H1 (cell line): ENCODE measurements around the gene ZNF33B. TPM values are rescaled to one million over a fixed set of nuclear protein-coding genes. Genes with fewer than 3 reads are reported as not detected.

ENCODE experiments used
- CTCF ChIA-PET: fragments of 300-600 bp; sonication (Branson Sonifier 250); formaldehyde crosslinking; loops from one replicate; lab custom pipeline; 2021; ENCODE audit not compliant: partially characterized antibody; lab: Charles Lee
- POLR2A ChIA-PET: fragments of 300-600 bp; sonication (Branson Sonifier 250); formaldehyde crosslinking; loops from one replicate; lab custom pipeline; 2021; ENCODE audit warnings: inconsistent platforms; ENCODE audit not compliant: partially characterized antibody; lab: Charles Lee
- DNase-seq, 2 experiments: peaks; one replicate each; pipeline versions ENCODE4 v3.0.0 to v3.0.0-alpha.2; 2010 to 2022; ENCODE audit warnings: low spot score in 2 of 2, low read depth in 1 of 2, mixed read lengths in 1 of 2
- FAIRE-seq: peaks from 2 replicates; lab custom pipeline; 2011; peaks lifted over from hg19 to GRCh38; lab: Jason Lieb, UNC
- H2AFZ ChIP-seq: 2 replicates; pipeline ENCODE4 v1.8.1; 2012; ENCODE audit warnings: low read length, inconsistent platforms
- H2AK5ac ChIP-seq: 2 replicates; pipeline ENCODE4 v1.6.1; 2013; ENCODE audit warnings: low read depth, low read length
- H2BK120ac ChIP-seq: replicated peaks from 2 replicates; pipeline ENCODE3; 2013; ENCODE audit warnings: low read depth, low read length, inconsistent platforms
- H2BK12ac ChIP-seq: 2 replicates; pipeline ENCODE4 v1.6.1; 2013; ENCODE audit warnings: low read depth, low read length
- H2BK15ac ChIP-seq: 2 replicates; pipeline ENCODE4 v1.6.1; 2013; ENCODE audit warnings: low read length
- H2BK20ac ChIP-seq: 2 replicates; pipeline ENCODE4 v1.6.1; 2013; ENCODE audit warnings: low read length
- H2BK5ac ChIP-seq: 2 replicates; pipeline ENCODE4 v1.6.1; 2013; ENCODE audit warnings: low read depth, low read length
- H3K14ac ChIP-seq: 2 replicates; pipeline ENCODE4 v1.6.1; 2013; ENCODE audit warnings: inconsistent platforms; ENCODE audit not compliant: insufficient read length
- H3K18ac ChIP-seq: 2 replicates; pipeline ENCODE4 v1.6.1; 2013; ENCODE audit warnings: low read length; ENCODE audit errors: extremely low read depth
- H3K23ac ChIP-seq: 2 replicates; pipeline ENCODE4 v1.6.1; 2013; ENCODE audit warnings: inconsistent platforms; ENCODE audit not compliant: insufficient read length
- H3K23me2 ChIP-seq: 2 replicates; pipeline ENCODE4 v1.6.1; 2013; ENCODE audit warnings: low read depth, low read length
- H3K27ac ChIP-seq: 2 replicates; pipeline ENCODE4 v1.6.1; 2011; ENCODE audit warnings: low read depth, low read length, inconsistent platforms
- H3K27me3 ChIP-seq, 4 experiments: replicated peaks in 1 of 4; 1 replicate in 1 of 4; 2 replicates in 3 of 4; pipeline versions ENCODE4 v1.6.1 to v1.8.1; 2011 to 2013; ENCODE audit warnings: low read length in 3 of 4, mild to moderate bottlenecking in 3 of 4, inconsistent platforms in 2 of 4, mixed read lengths in 2 of 4, moderate library complexity in 1 of 4; ENCODE audit not compliant: control insufficient read depth in 3 of 4, insufficient read depth in 3 of 4; ENCODE audit errors: extremely low read depth in 1 of 4
- H3K36me3 ChIP-seq, 4 experiments: 2 replicates each; pipeline versions ENCODE4 v1.6.1 to v1.8.1; 2011 to 2013; ENCODE audit warnings: mild to moderate bottlenecking in 4 of 4, low read length in 3 of 4, moderate library complexity in 2 of 4, control low read depth in 1 of 4, inconsistent platforms in 1 of 4; ENCODE audit not compliant: insufficient read depth in 4 of 4, control insufficient read depth in 2 of 4
- H3K4ac ChIP-seq: replicated peaks from 2 replicates; pipeline ENCODE3; 2013; ENCODE audit warnings: low read length, low read depth, mixed read lengths, inconsistent platforms; ENCODE audit not compliant: insufficient read length
- H3K4me1 ChIP-seq, 4 experiments: replicated peaks in 1 of 4; 1 replicate in 1 of 4; 2 replicates in 3 of 4; pipeline versions ENCODE4 v1.6.1 to v1.8.1; 2011 to 2013; ENCODE audit warnings: low read length in 3 of 4, inconsistent platforms in 2 of 4, mixed read lengths in 1 of 4; ENCODE audit not compliant: insufficient read depth in 4 of 4, control insufficient read depth in 3 of 4
- H3K4me2 ChIP-seq, 2 experiments: 2 replicates each; pipeline versions ENCODE4 v1.6.1 to v1.8.1; 2011 to 2013; ENCODE audit warnings: low read depth in 2 of 2, low read length in 2 of 2, control low read depth in 1 of 2, inconsistent platforms in 1 of 2, mild to moderate bottlenecking in 1 of 2; ENCODE audit not compliant: insufficient read depth in 1 of 2
- H3K4me3 ChIP-seq, 4 experiments: fragments of 200-600, 300-600 bp in 1 of 4; sonication (generic), shearing (Covaris generic), sonication (Bioruptor Twin) in 1 of 4; 2 replicates each; pipeline versions ENCODE4 v1.5.1 to v1.8.1; 2011 to 2016; ENCODE audit warnings: low read length in 4 of 4, low read depth in 3 of 4, control low read depth in 2 of 4, inconsistent platforms in 2 of 4, mild to moderate bottlenecking in 2 of 4, mixed read lengths in 1 of 4, moderate library complexity in 1 of 4; ENCODE audit not compliant: insufficient read depth in 2 of 4; ENCODE audit errors: extremely low read depth in 1 of 4
- H3K56ac ChIP-seq: replicated peaks from 2 replicates; pipeline ENCODE3; 2013; ENCODE audit warnings: low read depth, mild to moderate bottlenecking, mixed read lengths, low read length, inconsistent platforms; ENCODE audit not compliant: insufficient read length
- H3K79me1 ChIP-seq: 2 replicates; pipeline ENCODE4 v1.6.1; 2013; ENCODE audit warnings: low read depth, low read length, control low read depth
- H3K79me2 ChIP-seq, 2 experiments: 2 replicates each; pipeline versions ENCODE4 v1.6.1 to v1.8.1; 2012 to 2013; ENCODE audit warnings: low read length in 2 of 2, mild to moderate bottlenecking in 2 of 2, inconsistent platforms in 1 of 2; ENCODE audit not compliant: insufficient read depth in 2 of 2, control insufficient read depth in 1 of 2
- H3K9ac ChIP-seq, 4 experiments: replicated peaks in 1 of 4; 1 replicate in 1 of 4; 2 replicates in 3 of 4; pipeline versions ENCODE4 v1.6.1 to v1.8.1; 2011 to 2013; ENCODE audit warnings: low read depth in 3 of 4, low read length in 3 of 4, control low read depth in 2 of 4, mild to moderate bottlenecking in 2 of 4, moderate library complexity in 2 of 4, inconsistent platforms in 1 of 4; ENCODE audit errors: extremely low read depth in 1 of 4
- H3K9me3 ChIP-seq, 2 experiments: 2 replicates each; pipeline versions ENCODE4 v1.6.1 to v1.8.1; 2012 to 2013; ENCODE audit warnings: mild to moderate bottlenecking in 2 of 2, moderate library complexity in 2 of 2, control low read depth in 1 of 2, inconsistent platforms in 1 of 2, low read depth in 1 of 2, low read length in 1 of 2, mixed read lengths in 1 of 2; ENCODE audit not compliant: insufficient read depth in 2 of 2
- H4K20me1 ChIP-seq, 2 experiments: replicated peaks in 1 of 2; 2 replicates each; pipeline versions ENCODE3 to v1.8.1; 2011 to 2013; ENCODE audit warnings: inconsistent platforms in 2 of 2, low read length in 2 of 2, mild to moderate bottlenecking in 1 of 2; ENCODE audit not compliant: insufficient read depth in 2 of 2, control insufficient read depth in 1 of 2
- H4K5ac ChIP-seq: 2 replicates; pipeline ENCODE4 v1.6.1; 2013; ENCODE audit warnings: low read length, low read depth, mixed read lengths, inconsistent platforms; ENCODE audit not compliant: insufficient read length
- H4K8ac ChIP-seq: 2 replicates; pipeline ENCODE4 v1.8.0; 2013; ENCODE audit warnings: mild to moderate bottlenecking, moderate library complexity, low read length, inconsistent platforms; ENCODE audit not compliant: insufficient read depth; ENCODE audit errors: extremely low read depth
- H4K91ac ChIP-seq: replicated peaks from 2 replicates; pipeline ENCODE3; 2013; ENCODE audit warnings: low read length, mixed read lengths, inconsistent platforms; ENCODE audit not compliant: insufficient read length
- CBX8 ChIP-seq: fragments of 300-800, 300-1000 bp; sonication (generic); IDR thresholded peaks from 2 replicates; pipeline ENCODE4 v1.7.1; 2016; ENCODE audit warnings: low read depth, low read length, borderline replicate concordance
- CHD2 ChIP-seq: IDR thresholded peaks from 2 replicates; pipeline ENCODE4 v1.6.1; 2012; ENCODE audit warnings: low read length, improper control_type of control experiment
- FOSL1 ChIP-seq: IDR thresholded peaks from 2 replicates; pipeline ENCODE4 v1.6.1; 2011; ENCODE audit warnings: mild to moderate bottlenecking, low read depth, low read length, moderate library complexity; ENCODE audit not compliant: insufficient read depth
- HDAC2 ChIP-seq, 2 experiments: fragments of 300-600 bp in 1 of 2; sonication (generic) in 1 of 2; IDR thresholded peaks; 2 replicates each; pipeline ENCODE4 v1.6.1; 2011 to 2012; ENCODE audit warnings: low read depth in 2 of 2, low read length in 2 of 2, mild to moderate bottlenecking in 2 of 2, moderate library complexity in 2 of 2, borderline replicate concordance in 1 of 2, inconsistent platforms in 1 of 2
- JUND ChIP-seq: IDR thresholded peaks from 2 replicates; pipeline ENCODE4 v1.6.1; 2011; ENCODE audit warnings: mild to moderate bottlenecking, improper control_type of control experiment, low read length
- KDM1A ChIP-seq: fragments of 200-600, 300-600 bp; sonication (generic); IDR thresholded peaks from 2 replicates; pipeline ENCODE4 v1.7.1; 2016; ENCODE audit warnings: mild to moderate bottlenecking, low read length, borderline replicate concordance
- POU5F1 ChIP-seq: IDR thresholded peaks from 2 replicates; pipeline ENCODE4 v1.6.1; 2011; ENCODE audit warnings: low read depth, mild to moderate bottlenecking, low read length, moderate library complexity
- RFX5 ChIP-seq: IDR thresholded peaks from 2 replicates; pipeline ENCODE4 v1.6.1; 2011; ENCODE audit warnings: low read depth, low read length, improper control_type of control experiment, borderline replicate concordance
- SIN3A ChIP-seq, 2 experiments: IDR thresholded peaks in 1 of 2; conservative IDR thresholded peaks in 1 of 2; 2 replicates each; pipeline ENCODE4 v1.6.1; 2011 to 2012; ENCODE audit warnings: low read length in 2 of 2, improper control_type of control experiment in 1 of 2, low read depth in 1 of 2, mild to moderate bottlenecking in 1 of 2
- SIRT6 ChIP-seq: IDR thresholded peaks from one replicate; pipeline ENCODE4 v1.7.1; 2012; ENCODE audit warnings: low read length, inconsistent platforms
- SUZ12 ChIP-seq: fragments of 200-600 bp; sonication (generic); IDR thresholded peaks from 2 replicates; pipeline ENCODE4 v1.6.1; 2012; ENCODE audit warnings: mild to moderate bottlenecking, inconsistent platforms, low read length, moderate library complexity, mixed read lengths
- TAF1 ChIP-seq: IDR thresholded peaks from 2 replicates; pipeline ENCODE4 v1.6.1; 2011; ENCODE audit warnings: mild to moderate bottlenecking, low read depth, low read length
- TBP ChIP-seq: IDR thresholded peaks from 2 replicates; pipeline ENCODE4 v1.6.1; 2011; ENCODE audit warnings: low read depth, low read length, improper control_type of control experiment
- WGBS, 2 experiments: shearing (Covaris generic) in 1 of 2; methylation state at CpG; one replicate each; pipeline versions ENCODE4 v1.1.6 to v1.1.7; 2013 to 2015; ENCODE audit warnings: low lambda C conversion rate in 2 of 2, mixed read lengths in 2 of 2, inconsistent platforms in 1 of 2, low coverage in 1 of 2, missing lambda C conversion rate in 1 of 2; ENCODE audit not compliant: insufficient replicate concordance in 2 of 2, insufficient coverage in 1 of 2, insufficient read length in 1 of 2; ENCODE audit errors: extremely low coverage in 1 of 2, missing lambda C conversion rate in 1 of 2; 5-methylcytosine and 5-hydroxymethylcytosine counted together
- polyA plus RNA-seq, 7 experiments: library from polyadenylated mRNA; depleted of rRNA in 3 of 7; stranded (reverse) in 5 of 7; unstranded in 2 of 7; fragments of >200 nt in 5 of 7; fragments of 200-250 nt in 2 of 7; gene quantifications; 1 replicate in 5 of 7; 2 replicates in 1 of 7; 4 replicates in 1 of 7; pipeline versions ENCODE4 v1.2.1 to v1.2.3, GENCODE V29; 2011 to 2013; ENCODE audit warnings: missing spikeins in 2 of 7, mixed read lengths in 2 of 7
- total RNA-seq: library from RNA; stranded (reverse); fragmentation: NEBNext Ultra II Directional; extraction: Animal tissue kit (Norgen Biotek cat#: 25700); gene quantifications from 2 replicates; pipeline ENCODE4 v1.2.1, GENCODE V29; 2021
- TF ChIP-seq, protein P1 (sequence below): IDR thresholded peaks from 2 replicates; pipeline ENCODE4 v1.6.1; 2011; ENCODE audit warnings: low read length, improper control_type of control experiment

ZNF33B gene
- total and polyA plus RNA-seq, 2 of the 8 experiments (the other 6 are each of a cell fraction or from before 2014, with no cell fraction given), result 10.7 to 33.4 TPM

- no peaks in the 10 kb centered on the region for H3K4me1 ChIP-seq
- peaks cover 40 to 57% of the 10 kb centered on the region in 2 experiments for H3K9me3 ChIP-seq
- no peaks in the 10 kb centered on the region for H4K20me1 ChIP-seq
- H4K91ac ChIP-seq, result no peak overlapping the region
- H3K56ac ChIP-seq, result no peak overlapping the region
- no peak overlapping the region for H4K5ac ChIP-seq
- DNase-seq (no peak), FAIRE-seq (no peak)
- no peaks in the 10 kb centered on the region for H3K23me2 ChIP-seq
- H3K18ac ChIP-seq, result no peak overlapping the region
- H3K23ac ChIP-seq, result no peak overlapping the region
- H2BK20ac ChIP-seq, result no peak overlapping the region
- H3K79me1 ChIP-seq, result no peaks in the 10 kb centered on the region
- no peaks in the 10 kb centered on the region for H3K79me2 ChIP-seq
- H3K36me3 ChIP-seq, result no peaks in the 10 kb centered on the region
- no peak overlapping the region for H4K8ac ChIP-seq
- H3K4me3 ChIP-seq, result no peak overlapping the region
- CTCF ChIA-PET, result no interaction called here
- no peak overlapping the region for H3K4ac ChIP-seq
- H3K27ac ChIP-seq, result no peak overlapping the region
- no peak overlapping the region for H2BK120ac ChIP-seq
- POLR2A ChIA-PET, result no interaction called here
- H2AK5ac ChIP-seq, result no peak overlapping the region
- H2BK12ac ChIP-seq, result no peak overlapping the region
- H3K27me3 ChIP-seq, result no peaks in the 10 kb centered on the region
- H3K9ac ChIP-seq, result no peak overlapping the region
- WGBS, 2 experiments, result 58% methylated on average over 2 of the region's 2 CpGs; no CpG with 5 or more reads in 1 of the 2 experiments
- H3K4me2 ChIP-seq, result no peak overlapping the region
- no peak overlapping the region for H2BK5ac ChIP-seq
- no peak overlapping the region for H2AFZ ChIP-seq
- H2BK15ac ChIP-seq, result no peak overlapping the region
- H3K14ac ChIP-seq, result no peak overlapping the region
- TF ChIP-seq JUND (no peak), TAF1 (no peak), CBX8 (no peak), CHD2 (no peak), SIN3A (conservative IDR thresholded peaks at IDR 0.05 in 1 of 2, IDR thresholded peaks at IDR 0.05 in 1 of 2; ENCODE audit: low read depth in 1 of 2, low read length in 2 of 2) (no peak), KDM1A (no peak), POU5F1 (no peak), RFX5 (no peak), SUZ12 (no peak), FOSL1 (no peak), HDAC2 (IDR thresholded peaks at IDR 0.05; ENCODE audit: borderline replicate concordance in 1 of 2, low read depth in 2 of 2, low read length in 2 of 2) (no peak), TBP (no peak), SIRT6 (no peak)
- TF ChIP-seq, protein P1, sequence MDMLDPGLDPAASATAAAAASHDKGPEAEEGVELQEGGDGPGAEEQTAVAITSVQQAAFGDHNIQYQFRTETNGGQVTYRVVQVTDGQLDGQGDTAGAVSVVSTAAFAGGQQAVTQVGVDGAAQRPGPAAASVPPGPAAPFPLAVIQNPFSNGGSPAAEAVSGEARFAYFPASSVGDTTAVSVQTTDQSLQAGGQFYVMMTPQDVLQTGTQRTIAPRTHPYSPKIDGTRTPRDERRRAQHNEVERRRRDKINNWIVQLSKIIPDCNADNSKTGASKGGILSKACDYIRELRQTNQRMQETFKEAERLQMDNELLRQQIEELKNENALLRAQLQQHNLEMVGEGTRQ, result no peak
Measured at GRCh38 chr10:42652858-42653257, 14.5 kb upstream of the ZNF33B start.
